Naive thymus-derived CD4-positive, alpha-beta T cell (primary cell): ENCODE measurements around the gene EID3. TPM values are rescaled to one million over a fixed set of nuclear protein-coding genes. Genes with fewer than 3 reads are reported as not detected.
"Not testable (repeated sequence)": the region's sequence is repeated elsewhere in the genome, so short reads cannot be mapped to it uniquely, and the experiment has no call there.

Experiments
- ATAC-seq: fragments of 150-1000 bp; cut with Tn5 transposase; 2 replicates; pipeline ENCODE4 v1.10.0; 2021; ENCODE audit warnings: mild to moderate bottlenecking, moderate library complexity
- CTCF ChIA-PET: fragments of 350-600 bp; sonication (Branson Sonifier 250); formaldehyde crosslinking; loops from one replicate; lab custom pipeline; 2021; ENCODE audit warnings: antibody characterized with exemption; lab: Charles Lee
- POLR2A ChIA-PET: fragments of 350-600 bp; sonication (Branson Sonifier 250); formaldehyde crosslinking; loops from one replicate; lab custom pipeline; 2021; ENCODE audit warnings: antibody characterized with exemption, inconsistent platforms; lab: Charles Lee
- DNase-seq, 9 donors: peaks; one replicate each; pipeline versions ENCODE4 v3.0.0 to v3.0.0-alpha.2; 2020 to 2022; ENCODE audit warnings: mixed read lengths in 1 of 9
- H3K27ac ChIP-seq: one replicate; pipeline ENCODE4 v1.7.0; 2013; ENCODE audit warnings: mild to moderate bottlenecking, low read depth, low read length, moderate library complexity
- H3K27me3 ChIP-seq, 2 donors: one replicate each; pipeline ENCODE4 v1.7.0; 2013; ENCODE audit warnings: low read length in 2 of 2, mild to moderate bottlenecking in 2 of 2, moderate library complexity in 2 of 2; ENCODE audit not compliant: control insufficient read depth in 2 of 2, insufficient read depth in 2 of 2
- H3K36me3 ChIP-seq, 3 experiments: 1 replicate in 2 of 3; 2 replicates in 1 of 3; pipeline ENCODE4 v1.7.0; 2013; ENCODE audit warnings: low read length in 3 of 3, mild to moderate bottlenecking in 3 of 3, moderate library complexity in 1 of 3; ENCODE audit not compliant: insufficient read depth in 3 of 3, control insufficient read depth in 2 of 3
- H3K4me1 ChIP-seq, 2 donors: one replicate each; pipeline ENCODE4 v1.7.0; 2013; ENCODE audit warnings: low read length in 2 of 2, mild to moderate bottlenecking in 2 of 2, moderate library complexity in 1 of 2; ENCODE audit not compliant: control insufficient read depth in 2 of 2, insufficient read depth in 2 of 2
- H3K4me3 ChIP-seq: 2 replicates; pipeline ENCODE4 v1.7.0; 2013; ENCODE audit warnings: mild to moderate bottlenecking, low read length
- H3K9me3 ChIP-seq, 3 experiments: 1 replicate in 2 of 3; 2 replicates in 1 of 3; pipeline ENCODE4 v1.7.0; 2013; ENCODE audit warnings: low read length in 3 of 3; ENCODE audit not compliant: control insufficient read depth in 2 of 3
- H3K27ac Mint-ChIP-seq, 9 donors: one replicate each; pipeline ENCODE4 v1.8.0; 2020 to 2022; ENCODE audit warnings: mixed read lengths in 9 of 9, mild to moderate bottlenecking in 8 of 9, moderate library complexity in 5 of 9, inconsistent platforms in 2 of 9
- H3K27me3 Mint-ChIP-seq, 5 donors: one replicate each; pipeline ENCODE4 v1.8.0; 2021 to 2022; ENCODE audit warnings: mixed read lengths in 5 of 5, mild to moderate bottlenecking in 1 of 5
- H3K36me3 Mint-ChIP-seq, 5 donors: one replicate each; pipeline ENCODE4 v1.8.0; 2020 to 2022; ENCODE audit warnings: mixed read lengths in 5 of 5, mild to moderate bottlenecking in 3 of 5, inconsistent platforms in 1 of 5
- H3K4me1 Mint-ChIP-seq, 7 donors: one replicate each; pipeline ENCODE4 v1.8.0; 2020 to 2022; ENCODE audit warnings: mixed read lengths in 7 of 7, mild to moderate bottlenecking in 3 of 7, inconsistent platforms in 1 of 7
- H3K4me3 Mint-ChIP-seq, 10 donors: one replicate each; pipeline ENCODE4 v1.8.0; 2020 to 2022; ENCODE audit warnings: mild to moderate bottlenecking in 10 of 10, mixed read lengths in 10 of 10, moderate library complexity in 6 of 10, inconsistent platforms in 2 of 10
- H3K9me3 Mint-ChIP-seq, 11 donors: one replicate each; pipeline ENCODE4 v1.8.0; 2020 to 2022; ENCODE audit warnings: mixed read lengths in 11 of 11, mild to moderate bottlenecking in 4 of 11, inconsistent platforms in 1 of 11, moderate library complexity in 1 of 11
- intact Hi-C, 2 donors: fragments of 100-400 bp; cut with micrococcal nuclease; formaldehyde crosslinking; loops; one replicate each; pipeline ENCODE4 v1.15.1; 2023
- polyA plus RNA-seq, 2 donors: library from polyadenylated mRNA; unstranded; fragments of 300-500 nt; fragmentation: Illumina TruSeq; gene quantifications; one replicate each; pipeline ENCODE4 v1.2.3, GENCODE V29; 2021
- total RNA-seq, 6 experiments: library from RNA in 5 of 6; stranded (reverse) in 5 of 6; gene quantifications; 1 replicate in 5 of 6; 2 replicates in 1 of 6; pipeline ENCODE4 v1.2.3 and lab custom pipeline; 2021 to 2026

Gene EID3
- total and polyA plus RNA-seq, 7 experiments from 2014 or later, result 8.2 to 16.3 (median 11.4) TPM

DNA sequence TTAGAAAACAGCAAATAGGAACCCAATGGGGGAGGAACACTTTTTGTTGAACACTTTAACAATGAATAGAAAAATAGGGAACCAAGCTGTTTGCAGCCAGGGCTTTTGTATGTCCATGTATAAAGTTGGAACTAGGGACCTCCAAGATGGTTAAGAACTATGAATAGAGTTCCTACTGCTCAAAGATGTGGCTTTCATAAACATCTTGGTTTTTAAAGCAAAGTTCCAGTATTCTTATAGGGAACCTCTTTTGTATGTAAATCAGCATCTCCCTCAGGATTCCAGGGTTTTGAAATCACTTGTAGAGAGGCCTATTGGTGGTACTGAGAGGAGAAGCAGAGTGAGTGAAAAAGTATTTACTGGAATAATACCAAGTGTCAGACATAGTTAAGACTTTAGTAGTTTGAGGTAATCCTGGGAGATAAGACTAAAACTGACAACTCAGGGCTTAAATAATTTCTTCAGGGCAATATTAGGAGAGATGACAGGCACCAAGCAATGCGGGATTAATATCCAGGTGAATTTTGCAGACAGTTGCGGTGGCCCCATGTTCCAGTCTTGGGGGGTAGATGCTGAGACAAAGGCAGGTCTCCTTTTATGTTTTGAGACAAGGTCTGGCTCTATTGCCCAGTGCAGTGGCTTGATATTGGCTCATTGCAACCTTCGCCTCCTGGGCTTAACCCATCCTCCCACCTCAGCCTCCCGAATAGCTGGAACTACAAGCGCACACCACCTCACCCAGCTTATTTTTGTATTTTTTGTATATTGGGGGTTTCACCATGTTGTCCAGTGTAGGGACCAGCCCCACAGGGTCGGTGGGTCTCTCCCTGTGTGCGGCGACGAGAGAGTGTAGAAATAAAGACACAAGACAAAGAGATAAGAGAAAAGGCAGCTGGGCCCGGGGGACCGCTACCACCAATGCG, 10.4 kb upstream of the EID3 start:
- DNase-seq (no peak), ATAC-seq (no peak)
- H3K27me3 ChIP-seq, result no peaks in the 10 kb centered on the region
- intact Hi-C loops, result no loop called here
- H3K27ac Mint-ChIP-seq, result no peak overlapping the region
- ChIA-PET POLR2A (interaction anchor here (1.0 kb wide), 1 partner anchor 155 kb away, joined by 3 read pairs; the partner anchor contains the start of gene NFYB), CTCF (interaction anchor here (0.7 kb wide), 1 partner anchor 65 kb away, joined by 3 read pairs; no protein-coding TSS in a partner anchor)
- H3K27me3 Mint-ChIP-seq, result no peaks in the 10 kb centered on the region
- H3K9me3 ChIP-seq, result no peaks in the 10 kb centered on the region
- peaks cover 0 to 22% (median 9%) of the 10 kb centered on the region in 3 experiments for H3K36me3 ChIP-seq
- no peak overlapping the region for H3K4me3 Mint-ChIP-seq
- peaks cover 8 to 44% (median 33%) of the 10 kb centered on the region in 7 donors for H3K4me1 Mint-ChIP-seq
- H3K4me1 ChIP-seq, result peaks cover 10 to 11% of the 10 kb centered on the region in 2 donors
- H3K36me3 Mint-ChIP-seq, result peaks cover 0 to 32% (median 7%) of the 10 kb centered on the region in 5 donors
- H3K4me3 ChIP-seq, result no peak overlapping the region
- H3K9me3 Mint-ChIP-seq, result peaks cover 0 to 1% (median 0%) of the 10 kb centered on the region in 11 donors
- H3K27ac ChIP-seq, result no peak overlapping the region

DNA sequence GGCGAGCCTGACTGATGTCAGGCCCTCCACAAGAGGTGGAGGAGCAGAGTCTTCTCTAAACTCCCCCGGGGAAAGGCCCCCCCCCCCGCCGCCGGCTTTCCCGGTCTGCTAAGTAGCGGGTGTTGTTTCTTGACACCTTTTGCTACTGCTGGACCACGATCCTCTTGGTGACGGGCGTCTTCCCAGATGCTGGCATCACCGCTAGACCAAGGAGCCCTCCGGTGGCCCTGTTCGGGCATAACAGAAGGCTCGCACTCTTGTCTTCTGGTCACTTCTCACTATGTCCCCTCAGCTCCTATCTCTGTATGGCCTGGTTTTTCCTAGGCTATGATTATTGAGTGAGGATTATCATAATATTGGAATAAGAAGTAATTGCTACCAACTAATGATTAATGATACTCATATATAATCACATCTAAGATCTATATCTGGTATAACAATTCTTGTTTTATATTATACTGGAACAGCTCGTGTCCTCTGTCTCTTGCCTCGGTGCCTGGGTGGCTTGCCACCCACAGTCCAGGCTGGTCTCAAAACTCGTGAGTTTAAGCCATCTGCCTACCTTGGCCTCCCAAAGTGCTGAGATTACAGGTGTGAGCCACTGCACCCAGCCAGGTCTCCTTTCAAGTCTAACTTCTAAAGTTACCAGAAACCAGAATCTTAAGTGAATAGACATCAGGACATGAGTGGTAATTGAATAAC, 9.2 kb upstream of the EID3 start:
- H3K9me3 ChIP-seq, H3K27ac ChIP-seq, H3K27me3 Mint-ChIP-seq, H3K27ac Mint-ChIP-seq, H3K4me3 ChIP-seq, H3K27me3 ChIP-seq, intact Hi-C loops, ATAC-seq, CTCF ChIA-PET, DNase-seq, H3K4me3 Mint-ChIP-seq, H3K9me3 Mint-ChIP-seq, POLR2A ChIA-PET, H3K4me1 ChIP-seq: not testable (repeated sequence)
- H3K36me3 ChIP-seq, result peaks cover 0 to 22% (median 9%) of the 10 kb centered on the region in 3 experiments
- peaks cover 0 to 32% (median 7%) of the 10 kb centered on the region in 5 donors for H3K36me3 Mint-ChIP-seq
- peaks cover 6 to 44% (median 21%) of the 10 kb centered on the region in 7 donors for H3K4me1 Mint-ChIP-seq

DNA sequence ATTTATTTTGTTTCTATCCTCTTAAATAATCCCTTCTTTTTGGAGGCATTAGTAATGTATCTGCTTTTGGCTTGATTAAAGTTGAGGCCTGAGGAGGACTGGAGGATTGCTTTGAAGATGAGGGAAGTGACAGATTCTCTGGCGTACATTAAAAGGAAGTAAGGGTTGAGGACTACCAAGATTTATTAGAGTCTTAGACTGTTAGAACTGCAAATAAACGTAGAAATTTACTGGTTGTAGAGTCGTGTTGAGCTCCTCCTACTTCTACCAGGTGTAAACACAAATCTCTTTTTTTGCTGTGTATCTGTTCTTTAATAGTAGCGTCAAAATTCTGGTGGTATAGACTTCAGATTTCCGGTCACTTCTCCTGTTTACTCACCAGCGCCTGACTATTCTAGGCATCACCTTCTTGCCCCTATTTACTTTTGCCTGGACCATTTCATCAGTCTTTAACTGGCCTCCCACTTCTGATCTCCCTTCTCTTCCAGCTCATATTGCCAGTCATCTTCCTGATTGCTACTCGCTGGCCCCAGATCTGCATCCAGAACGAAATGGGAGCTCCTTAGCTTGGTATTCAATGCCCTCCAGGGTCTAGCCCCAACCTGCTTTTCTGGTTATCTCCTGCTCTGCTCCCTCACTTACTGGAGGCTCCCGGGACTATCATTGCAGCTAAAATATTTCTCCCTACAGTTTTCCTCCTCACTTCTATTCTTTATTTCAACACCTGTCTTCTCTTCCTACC, 8.4 kb upstream of the EID3 start:
- no peak for ATAC-seq
- Mint-ChIP-seq H3K36me3 (peaks cover 0 to 36% (median 10%) of the 10 kb centered on the region in 5 donors), H3K27ac (peak overlapping the region in 1 of 9 donors; percentile 4), H3K4me1 (peaks cover 7 to 47% (median 20%) of the 10 kb centered on the region in 7 donors), H3K9me3 (no peaks in the 10 kb centered on the region), H3K27me3 (no peaks in the 10 kb centered on the region), H3K4me3 (no peak overlapping the region)
- ChIA-PET CTCF (no interaction called here), POLR2A (interaction anchor here (1.2 kb wide), 1 partner anchor 11 kb away, joined by 3 read pairs; no protein-coding TSS in a partner anchor)
- Histone ChIP-seq H3K36me3 (peaks cover 0 to 22% (median 9%) of the 10 kb centered on the region in 3 experiments), H3K4me1 (no peaks in the 10 kb centered on the region), H3K27me3 (no peaks in the 10 kb centered on the region), H3K27ac (no peak overlapping the region), H3K9me3 (no peaks in the 10 kb centered on the region), H3K4me3 (no peak overlapping the region)
- intact Hi-C loops, result no loop called here
- no peak for DNase-seq

DNA sequence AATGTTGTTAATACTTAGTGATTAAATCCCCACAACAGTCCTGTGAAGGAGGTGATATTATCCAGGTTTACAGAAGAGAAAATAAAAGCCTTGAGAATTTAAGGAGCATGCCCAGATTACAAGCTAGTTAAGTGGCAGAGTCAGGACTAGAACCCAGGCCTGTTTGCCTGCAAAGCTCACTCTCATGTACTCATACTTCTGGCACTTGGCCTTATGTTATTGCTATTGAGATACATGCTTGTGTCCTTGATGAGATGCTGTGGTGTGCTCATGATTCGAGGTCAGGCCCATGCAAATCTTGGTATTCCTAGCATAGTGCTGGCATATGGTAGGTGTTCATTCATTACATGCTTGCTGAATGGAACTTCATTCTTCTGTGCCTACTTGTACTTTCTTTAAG, 7.6 kb upstream of the EID3 start:
- ATAC-seq (no peak), DNase-seq (no peak)
- Mint-ChIP-seq H3K27ac (no peak overlapping the region), H3K9me3 (no peaks in the 10 kb centered on the region), H3K36me3 (peaks cover 0 to 36% (median 10%) of the 10 kb centered on the region in 5 donors), H3K4me3 (no peak overlapping the region), H3K27me3 (no peaks in the 10 kb centered on the region), H3K4me1 (peaks cover 7 to 53% (median 21%) of the 10 kb centered on the region in 7 donors)
- ChIA-PET CTCF (no interaction called here), POLR2A (interaction anchor here (0.7 to 1.2 kb wide), 3 partner anchors 12 to 227 kb away, joined by 3 read pairs; no protein-coding TSS in a partner anchor)
- Histone ChIP-seq H3K27me3 (no peaks in the 10 kb centered on the region), H3K27ac (no peak overlapping the region), H3K36me3 (peaks cover 0 to 22% (median 9%) of the 10 kb centered on the region in 3 experiments), H3K9me3 (no peaks in the 10 kb centered on the region), H3K4me3 (no peak overlapping the region), H3K4me1 (no peaks in the 10 kb centered on the region)
- intact Hi-C loops, result no loop called here

DNA sequence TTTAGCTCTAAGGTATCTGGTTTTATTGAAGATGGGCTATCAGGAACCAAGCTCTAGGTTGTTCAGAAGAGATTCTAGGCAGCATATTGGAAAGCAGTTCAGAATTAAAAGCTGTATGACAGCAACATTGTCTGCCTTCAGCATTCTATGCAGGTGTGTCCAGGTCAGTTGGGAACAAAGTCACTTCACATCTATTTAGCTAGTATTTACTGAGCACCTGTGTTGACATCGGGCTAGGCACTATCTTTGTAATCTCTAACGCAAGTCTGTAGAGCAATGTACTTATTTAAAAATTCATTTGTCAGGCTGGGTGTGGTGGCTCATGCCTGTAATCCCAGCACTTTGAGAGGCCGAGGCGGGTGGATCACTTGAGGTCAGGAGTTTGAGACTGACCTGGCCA, 6.8 kb upstream of the EID3 start:
- POLR2A ChIA-PET, result interaction anchor here (1.1 kb wide), 1 partner anchor 9 kb away, joined by 4 read pairs; no protein-coding TSS in a partner anchor

More for the DNA sequence above, 6.8 kb upstream of the EID3 start:
- no peak overlapping the region for H3K4me3 ChIP-seq
- Mint-ChIP-seq H3K36me3 (peaks cover 0 to 36% (median 10%) of the 10 kb centered on the region in 5 donors), H3K27me3 (no peaks in the 10 kb centered on the region), H3K9me3 (no peaks in the 10 kb centered on the region), H3K4me3 (no peak overlapping the region), H3K4me1 (peaks cover 7 to 55% (median 21%) of the 10 kb centered on the region in 7 donors), H3K27ac (no peak overlapping the region)
- H3K9me3 ChIP-seq, result no peaks in the 10 kb centered on the region
- H3K36me3 ChIP-seq, result peaks cover 0 to 21% (median 9%) of the 10 kb centered on the region in 3 experiments
- H3K4me1 ChIP-seq, result no peaks in the 10 kb centered on the region
- intact Hi-C loops, result no loop called here
- H3K27me3 ChIP-seq, result no peaks in the 10 kb centered on the region
- H3K27ac ChIP-seq, result no peak overlapping the region
- DNase-seq, result no peak
- CTCF ChIA-PET, result no interaction called here
- ATAC-seq, result no peak
